ENCODE measurements around the gene ALS2.

DNA sequence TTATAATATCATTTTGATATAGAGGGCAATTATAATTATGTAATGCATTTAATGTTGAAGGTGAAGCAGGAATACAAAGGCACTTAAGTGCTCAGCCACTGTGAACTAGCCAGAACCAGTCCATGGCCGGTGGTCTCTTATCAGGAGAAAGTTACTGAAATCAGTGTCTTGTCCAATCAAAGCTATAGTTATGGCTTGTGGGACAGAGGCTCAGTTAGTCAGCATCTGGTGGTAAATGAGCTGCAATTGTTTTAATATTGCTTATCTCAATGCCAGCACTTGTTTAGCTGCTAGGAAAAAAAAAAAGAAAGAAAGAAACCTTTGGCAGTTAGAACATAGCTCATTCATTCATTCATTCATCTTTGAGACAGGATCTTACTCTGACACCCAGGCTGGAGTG lies 3.8 kb upstream of the ALS2 start:
- TF ChIP-seq, protein P1, sequence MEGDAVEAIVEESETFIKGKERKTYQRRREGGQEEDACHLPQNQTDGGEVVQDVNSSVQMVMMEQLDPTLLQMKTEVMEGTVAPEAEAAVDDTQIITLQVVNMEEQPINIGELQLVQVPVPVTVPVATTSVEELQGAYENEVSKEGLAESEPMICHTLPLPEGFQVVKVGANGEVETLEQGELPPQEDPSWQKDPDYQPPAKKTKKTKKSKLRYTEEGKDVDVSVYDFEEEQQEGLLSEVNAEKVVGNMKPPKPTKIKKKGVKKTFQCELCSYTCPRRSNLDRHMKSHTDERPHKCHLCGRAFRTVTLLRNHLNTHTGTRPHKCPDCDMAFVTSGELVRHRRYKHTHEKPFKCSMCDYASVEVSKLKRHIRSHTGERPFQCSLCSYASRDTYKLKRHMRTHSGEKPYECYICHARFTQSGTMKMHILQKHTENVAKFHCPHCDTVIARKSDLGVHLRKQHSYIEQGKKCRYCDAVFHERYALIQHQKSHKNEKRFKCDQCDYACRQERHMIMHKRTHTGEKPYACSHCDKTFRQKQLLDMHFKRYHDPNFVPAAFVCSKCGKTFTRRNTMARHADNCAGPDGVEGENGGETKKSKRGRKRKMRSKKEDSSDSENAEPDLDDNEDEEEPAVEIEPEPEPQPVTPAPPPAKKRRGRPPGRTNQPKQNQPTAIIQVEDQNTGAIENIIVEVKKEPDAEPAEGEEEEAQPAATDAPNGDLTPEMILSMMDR (IDR thresholded peaks at IDR 0.05) = no peak
- TF ChIP-seq EZH2 (IDR thresholded peaks at IDR 0.05) = no peak

Data from neural progenitor cell (in vitro differentiated cells).